NCI-H2029 (cell line): ENCODE measurements around the gene MRPL34.
"Not testable (repeated sequence)": the region's sequence is repeated elsewhere in the genome, so short reads cannot be mapped to it uniquely, and the experiment has no call there.

Source experiments
- DNase-seq: peaks from one replicate; lab custom pipeline; 2025; lab: John Stamatoyannopoulos, UW

The MRPL34 gene

DNA sequence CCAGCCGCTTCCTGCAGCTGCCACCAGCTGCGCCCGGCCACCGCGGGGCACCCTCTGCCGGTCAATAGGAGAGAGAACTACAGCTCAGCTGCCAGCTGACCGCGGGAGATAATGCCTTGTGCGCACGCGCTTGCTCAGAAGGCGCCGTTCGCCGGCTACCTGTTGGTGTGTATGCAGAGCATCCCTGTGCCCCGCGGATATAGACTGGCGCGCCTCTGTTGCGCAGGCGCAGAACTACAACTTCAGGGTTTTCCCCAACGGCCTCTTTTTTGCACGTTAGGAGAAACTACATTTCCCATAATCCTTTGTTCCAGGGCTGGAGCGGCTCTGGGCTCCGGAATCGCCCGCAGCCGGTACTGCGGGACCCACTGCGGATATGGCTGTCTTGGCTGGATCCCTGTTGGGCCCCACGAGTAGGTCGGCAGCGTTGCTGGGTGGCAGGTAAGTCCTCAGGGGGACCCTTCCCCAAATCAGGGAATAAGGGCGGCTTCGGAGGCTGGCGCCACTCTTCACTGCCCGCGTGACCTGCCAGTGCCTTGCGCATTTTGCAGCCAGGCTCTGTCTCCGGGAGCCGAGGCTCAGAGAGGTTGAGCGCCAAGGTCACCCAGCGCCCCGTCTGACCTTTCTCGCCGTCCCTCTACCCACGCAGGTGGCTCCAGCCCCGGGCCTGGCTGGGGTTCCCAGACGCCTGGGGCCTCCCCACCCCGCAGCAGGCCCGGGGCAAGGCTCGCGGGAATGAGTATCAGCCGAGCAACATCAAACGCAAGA, at the start of gene MRPL34:
Gene MRPL34, plus strand, starts transcription at position 356 of the 768 bp plus-strand sequence. Its CDS starts 21 bp downstream, at position 377.
- peak; percentile 99 for DNase-seq

DNA sequence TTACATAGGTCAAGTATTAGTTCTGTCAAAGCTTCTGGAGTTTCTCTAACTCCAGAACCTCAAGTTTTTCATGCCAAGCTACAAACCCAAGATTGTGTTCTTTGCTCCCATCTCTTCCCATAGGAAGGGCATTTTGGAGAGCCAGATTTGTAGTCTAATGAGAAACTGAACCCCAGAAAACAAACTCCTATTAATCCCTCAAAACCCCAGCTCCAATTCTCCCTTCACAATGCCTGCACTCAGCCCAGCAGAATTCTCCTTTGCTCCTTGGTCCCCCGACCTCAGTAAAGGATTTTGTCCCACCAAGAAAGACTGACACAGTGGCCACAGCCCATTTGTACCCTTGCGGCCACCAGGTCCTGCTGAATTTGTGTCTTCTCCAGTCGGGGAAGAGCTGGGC, 49.5 kb upstream of the MRPL34 start:
- no peak for DNase-seq

DNA sequence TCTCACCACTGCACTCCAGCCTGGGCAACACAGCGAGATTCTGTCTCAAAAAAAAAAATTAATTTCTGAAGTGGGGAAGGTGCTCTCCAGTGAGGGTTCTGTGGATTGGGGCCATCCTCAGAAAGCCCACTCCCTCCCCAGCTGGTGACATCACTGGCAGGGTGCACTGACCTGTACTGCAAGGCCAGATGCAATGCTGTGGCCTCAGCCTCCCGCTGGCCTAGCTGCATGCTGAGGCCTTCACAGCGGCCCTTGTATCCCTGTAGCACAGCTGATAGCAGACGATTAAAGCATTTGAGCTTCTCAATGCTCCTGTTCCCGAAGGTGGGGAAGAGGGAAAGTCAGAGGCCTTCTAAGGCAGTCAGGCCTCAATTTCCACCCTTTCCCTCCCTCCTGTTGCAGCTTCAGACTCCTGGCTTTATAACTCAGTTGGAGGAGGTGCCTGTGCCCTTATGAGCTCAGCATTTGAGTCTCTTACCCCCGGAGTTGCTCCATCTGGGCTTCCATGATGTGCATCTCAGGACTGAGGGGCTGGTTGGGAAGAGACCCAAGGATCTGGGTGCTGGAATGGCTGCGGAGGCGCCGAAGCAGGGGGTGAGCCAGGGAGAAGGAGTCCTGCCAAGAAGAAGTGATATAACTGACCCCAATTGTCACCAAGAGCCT, 46.4 kb upstream of the MRPL34 start:
- no peak for DNase-seq

DNA sequence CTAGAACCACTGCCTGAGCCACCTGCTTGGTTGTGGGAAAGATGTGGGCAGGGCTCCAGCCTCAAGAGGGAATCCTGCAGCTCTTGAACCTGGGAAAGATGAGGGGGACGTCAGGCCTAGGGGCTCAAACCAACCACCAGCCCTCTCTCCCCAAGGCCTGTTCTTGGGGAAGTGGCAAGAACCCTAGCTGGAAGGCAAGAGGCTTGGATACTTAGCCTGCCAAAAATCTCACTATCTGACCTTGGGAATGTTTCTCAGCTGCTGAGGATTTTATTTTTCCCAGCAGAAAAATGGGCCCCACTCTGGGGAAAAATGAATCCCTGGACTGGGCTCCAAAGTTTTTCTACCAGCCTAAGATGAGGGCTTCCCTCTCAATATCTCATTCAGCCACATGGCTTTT, 45.7 kb upstream of the MRPL34 start:
- DNase-seq: no peak

DNA sequence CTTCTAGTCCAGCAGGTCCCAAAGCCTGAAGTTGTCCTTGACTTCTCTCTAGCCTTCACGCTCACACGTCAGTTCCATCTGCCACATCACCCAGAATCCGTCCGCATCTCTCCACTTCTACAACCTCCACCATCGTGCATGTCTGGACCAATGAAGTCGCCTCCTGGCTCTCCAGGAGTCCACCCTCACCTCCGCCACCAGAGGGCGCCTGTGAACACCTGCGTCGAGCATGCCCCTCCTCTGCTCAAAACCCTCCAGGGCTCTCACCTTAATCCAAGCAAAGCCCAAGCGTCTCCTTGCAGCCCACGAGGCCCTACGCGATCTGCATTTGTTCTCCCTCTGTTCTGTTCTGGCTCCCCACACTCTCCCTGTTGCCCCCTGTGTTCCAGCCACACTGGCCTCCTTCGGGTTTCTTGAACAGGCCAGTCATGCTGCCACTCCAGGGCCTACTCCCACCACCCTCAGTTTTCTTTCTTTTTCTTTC, 44.8 kb upstream of the MRPL34 start:
- peak; percentile 84 for DNase-seq

- no peak for DNase-seq
These were observed 43.1 kb upstream of the MRPL34 start for GRCh38 chr19:17262557-17262956.

DNA sequence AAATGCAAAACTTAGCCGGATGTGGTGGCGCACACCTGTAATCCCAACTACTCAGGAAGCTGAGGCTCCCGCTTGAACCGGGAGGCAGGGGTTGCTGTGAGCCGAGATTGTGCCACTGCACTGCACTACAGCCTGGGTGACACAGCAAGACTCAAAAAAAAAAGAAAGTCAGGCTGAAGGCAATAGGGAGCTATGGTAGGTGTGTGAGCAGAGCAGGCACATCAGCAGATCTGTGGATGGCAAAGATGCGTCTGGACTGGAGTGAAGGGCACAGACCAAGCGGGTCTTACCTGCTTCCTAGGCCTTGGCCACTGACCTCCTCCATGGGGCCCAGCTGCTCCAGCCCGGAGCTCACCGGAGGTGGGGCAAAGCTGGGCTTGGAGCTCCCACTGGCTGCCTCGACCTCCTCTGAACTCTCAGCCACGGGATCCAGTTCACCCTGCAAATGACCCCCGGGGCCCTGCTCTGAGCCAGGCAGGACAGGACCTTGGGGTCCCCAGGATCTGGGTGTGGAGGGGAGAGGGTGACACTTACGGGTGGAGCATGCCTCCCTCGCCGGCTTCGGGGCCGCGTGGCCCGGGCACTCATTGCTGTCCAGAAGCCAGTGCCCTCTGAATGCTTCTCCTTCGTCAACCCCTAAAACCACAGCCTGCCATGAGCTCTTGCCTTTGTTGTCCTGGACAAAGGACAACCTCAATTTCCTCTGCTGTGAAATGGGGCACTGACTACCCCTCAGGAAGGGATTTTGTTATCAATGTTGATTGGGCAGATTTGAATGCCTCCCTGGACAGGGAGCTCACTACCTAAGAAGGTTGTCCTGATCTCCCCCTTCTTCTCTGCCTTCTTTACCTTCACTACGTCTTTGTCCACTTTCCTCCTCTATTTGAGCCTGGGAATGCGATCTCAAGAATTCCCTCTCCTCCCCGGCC, 41.7 kb upstream of the MRPL34 start:
- no peak for DNase-seq

GRCh38 chr19:17264641-17264979, 41.1 kb upstream of the MRPL34 start, which contains the start of gene USHBP1:
Gene USHBP1 (minus strand): TSS chr19:17264745. CDS start chr19:17264299, 446 bp downstream.
- DNase-seq: no peak

- no peak for DNase-seq
These were observed 39.6 kb upstream of the MRPL34 start for GRCh38 chr19:17266026-17266425.

- no peak for DNase-seq
These were observed 39.1 kb upstream of the MRPL34 start for GRCh38 chr19:17266589-17266974.

GRCh38 chr19:17266975-17267788, 38.5 kb upstream of the MRPL34 start, which contains the start of gene BABAM1:
Gene BABAM1 (plus strand): TSS chr19:17267443. CDS start chr19:17268807, 1,364 bp downstream.
- DNase-seq: peak; percentile 98

DNA sequence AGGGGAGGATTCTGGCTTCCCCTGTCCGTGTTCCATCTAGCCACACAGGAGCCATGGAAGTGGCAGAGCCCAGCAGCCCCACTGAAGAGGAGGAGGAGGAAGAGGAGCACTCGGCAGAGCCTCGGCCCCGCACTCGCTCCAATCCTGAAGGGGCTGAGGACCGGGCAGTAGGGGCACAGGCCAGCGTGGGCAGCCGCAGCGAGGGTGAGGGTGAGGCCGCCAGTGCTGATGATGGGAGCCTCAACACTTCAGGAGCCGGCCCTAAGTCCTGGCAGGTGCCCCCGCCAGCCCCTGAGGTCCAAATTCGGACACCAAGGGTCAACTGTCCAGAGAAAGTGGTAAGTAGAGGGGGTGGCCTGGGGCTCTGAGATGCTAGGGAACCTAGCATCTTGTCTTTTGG, 36.9 kb upstream of the MRPL34 start:
- no peak for DNase-seq

DNA sequence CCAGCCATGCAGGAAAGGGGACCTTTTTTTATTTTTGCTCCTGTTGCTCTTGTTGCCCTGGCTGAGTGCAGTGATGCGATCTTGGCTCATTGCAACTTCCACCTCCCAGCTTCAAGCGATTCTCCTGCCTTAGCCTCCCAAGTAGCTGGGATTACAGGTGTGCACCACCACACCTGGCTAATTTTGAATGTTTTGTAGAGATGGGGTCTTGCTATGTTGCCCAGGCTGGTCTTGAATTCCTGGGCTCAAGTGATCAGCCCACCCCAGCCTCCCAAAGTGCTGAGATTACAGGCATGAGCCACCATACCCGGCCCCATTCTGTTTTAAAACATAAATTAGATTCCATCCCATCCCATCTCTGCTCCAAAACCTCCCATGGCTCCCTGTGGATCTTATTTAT, 30.8 kb upstream of the MRPL34 start:
- not testable (repeated sequence) for DNase-seq

DNA sequence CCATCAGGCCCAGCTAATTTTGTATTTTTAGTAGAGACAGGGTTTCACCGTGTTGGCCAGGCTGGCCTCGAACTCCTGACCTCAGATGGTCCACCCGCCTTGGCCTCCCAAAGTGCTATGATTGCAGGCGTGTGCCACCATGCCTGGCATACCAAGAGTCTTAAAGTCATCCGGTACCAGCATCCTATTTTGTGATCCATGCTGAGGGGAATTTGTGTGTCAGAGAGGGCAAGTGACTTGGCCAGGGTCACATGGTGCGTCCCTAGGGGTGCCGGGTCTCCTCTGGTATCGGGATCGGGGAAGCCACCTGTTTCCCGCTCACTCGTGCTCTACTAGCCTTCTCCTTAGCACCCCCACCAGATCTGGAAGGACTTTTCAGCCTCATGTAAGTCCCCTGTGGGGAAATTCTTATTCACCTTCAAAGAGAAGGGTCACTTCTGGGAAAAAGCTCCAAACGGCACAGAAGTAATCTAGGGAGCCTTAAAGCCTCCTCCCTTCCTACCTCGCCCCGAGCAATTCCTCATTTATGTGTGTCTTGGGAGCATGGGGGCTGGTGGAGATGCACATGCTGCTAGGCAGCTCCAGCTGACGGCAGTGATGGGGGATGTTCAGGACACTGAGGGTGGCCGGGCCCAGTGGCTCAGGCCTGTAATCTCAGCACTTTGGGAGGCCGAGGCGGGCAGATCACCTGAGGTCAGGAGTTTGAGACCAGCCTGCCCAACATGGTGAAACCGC, 30.1 kb upstream of the MRPL34 start:
- DNase-seq: no peak

DNA sequence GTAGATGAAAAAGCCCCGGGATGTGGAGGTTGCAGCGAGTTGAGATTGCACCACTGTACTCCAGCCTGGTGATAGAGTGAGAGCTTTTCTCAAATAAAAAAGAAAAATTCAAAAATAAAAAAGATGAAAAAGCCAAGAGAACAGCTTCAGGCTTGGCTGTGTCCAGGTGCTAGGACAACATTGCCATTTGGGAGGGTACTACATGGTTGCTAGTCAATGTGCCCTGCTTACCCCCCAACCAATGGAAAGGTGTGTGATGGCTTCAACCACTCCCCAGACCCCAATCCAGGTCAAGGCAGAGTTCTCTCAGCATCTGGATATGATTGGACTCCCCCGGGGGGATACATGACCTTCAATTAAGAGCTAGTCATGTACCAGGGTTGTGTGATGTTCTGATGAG, 26.2 kb upstream of the MRPL34 start:
- DNase-seq: no peak

GRCh38 chr19:17281391-17282304, 24.0 kb upstream of the MRPL34 start, which contains the start of gene ANKLE1:
Gene ANKLE1 (plus strand): TSS chr19:17281901. CDS start chr19:17281921, 20 bp downstream.
- DNase-seq: no peak

DNA sequence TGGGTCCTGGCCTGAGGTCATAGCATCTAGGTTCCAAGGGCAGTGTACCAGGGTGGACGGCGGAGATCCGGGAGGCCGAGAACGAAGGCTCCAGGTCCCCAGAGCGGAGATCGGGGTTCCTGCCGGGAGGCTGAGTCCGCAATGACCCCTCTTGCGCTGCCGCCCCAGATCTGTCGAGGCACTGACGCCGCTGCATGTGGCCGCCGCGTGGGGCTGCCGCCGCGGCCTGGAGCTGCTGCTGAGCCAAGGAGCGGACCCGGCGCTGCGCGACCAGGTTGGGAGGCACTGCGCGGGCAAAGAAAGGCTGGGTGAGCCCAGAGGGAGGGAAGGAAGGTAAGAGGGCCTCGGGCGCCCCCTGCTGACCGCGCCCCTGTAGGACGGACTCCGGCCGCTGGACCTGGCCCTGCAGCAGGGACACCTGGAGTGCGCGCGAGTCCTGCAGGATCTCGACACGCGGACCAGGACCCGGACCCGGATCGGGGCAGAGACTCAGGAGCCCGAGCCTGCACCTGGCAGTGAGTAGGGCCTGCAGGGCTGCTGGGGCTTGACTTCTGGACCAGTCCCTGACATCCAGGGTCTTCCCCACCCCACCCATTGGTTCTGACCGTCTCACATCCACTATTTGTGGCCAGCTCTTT, 23.1 kb upstream of the MRPL34 start:
- peak; percentile 71 for DNase-seq

DNA sequence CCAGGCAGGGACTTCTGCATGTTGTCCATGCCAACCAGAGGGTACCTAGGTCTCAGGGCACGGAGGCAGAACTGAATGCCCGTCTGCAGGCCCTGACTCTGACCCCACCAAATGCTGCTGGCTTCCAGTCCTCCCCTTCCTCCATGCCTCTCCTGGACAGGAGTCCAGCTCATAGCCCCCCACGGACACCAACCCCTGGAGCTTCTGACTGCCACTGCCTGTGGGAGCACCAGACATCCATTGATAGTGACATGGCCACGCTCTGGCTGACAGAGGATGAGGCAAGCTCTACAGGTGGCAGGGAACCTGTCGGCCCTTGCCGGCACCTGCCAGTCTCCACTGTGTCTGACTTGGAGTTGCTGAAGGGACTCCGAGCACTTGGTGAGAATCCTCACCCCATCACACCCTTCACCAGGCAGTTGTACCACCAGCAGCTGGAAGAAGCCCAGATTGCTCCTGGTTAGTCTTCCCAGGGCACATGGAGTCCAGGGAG, 22.1 kb upstream of the MRPL34 start:
- no peak for DNase-seq
